Measurements from ENCODE around the gene UST.

Gene UST

GRCh38 chr6:149085557-149085938, 338.7 kb downstream of the UST start:
- Histone ChIP-seq H3K27ac (replicated peaks; ENCODE audit: low read length) (no peak overlapping the region), H2BK5ac (ENCODE audit: low read length) (no peak overlapping the region), H4K91ac (ENCODE audit: low read depth, low read length, poor library complexity) (no peak overlapping the region), H2BK15ac (ENCODE audit: low read length) (no peak overlapping the region), H3K18ac (ENCODE audit: low read length) (no peak overlapping the region), H2BK120ac (ENCODE audit: low read depth, low read length) (no peak overlapping the region), H3K4me3 (ENCODE audit: low read length in 2 of 2) (no peak overlapping the region), H3K27me3 (ENCODE audit: control insufficient read depth in 3 of 3, insufficient read depth in 3 of 3, low read depth in 1 of 3, low read length in 3 of 3) (peaks cover 0 to 2% (median 0%) of the 10 kb centered on the region in 3 experiments), H3K4me2 (ENCODE audit: insufficient read depth, low read length, poor library complexity, severe bottlenecking) (no peak overlapping the region), H3K4me1 (ENCODE audit: control insufficient read depth in 2 of 2, insufficient read depth in 1 of 2, low read depth in 1 of 2, low read length in 2 of 2) (no peaks in the 10 kb centered on the region), H3K4ac (ENCODE audit: low read length) (no peak overlapping the region), H2AK5ac (ENCODE audit: low read depth, low read length) (no peak overlapping the region), H3K14ac (ENCODE audit: low read length) (no peak overlapping the region), H3K9ac (ENCODE audit: low read depth, low read length, poor library complexity) (no peak overlapping the region), H3K9me3 (replicated peaks in 1 of 2; ENCODE audit: control insufficient read depth in 2 of 2, insufficient read depth in 1 of 2, low read depth in 1 of 2, low read length in 2 of 2) (no peaks in the 10 kb centered on the region), H3K36me3 (replicated peaks in 1 of 2; ENCODE audit: control insufficient read depth in 2 of 2, insufficient read depth in 2 of 2, low read length in 2 of 2) (no peaks in the 10 kb centered on the region), H3K79me1 (ENCODE audit: low read depth, low read length) (no peaks in the 10 kb centered on the region), H2BK12ac (ENCODE audit: low read length) (no peak overlapping the region), H3K23ac (ENCODE audit: low read depth, low read length, poor library complexity) (no peak overlapping the region), H2AFZ (ENCODE audit: low read length) (no peak overlapping the region), H4K8ac (ENCODE audit: low read depth, low read length) (no peak overlapping the region)
- DNase-seq (ENCODE audit: low spot score): no peak

DNA sequence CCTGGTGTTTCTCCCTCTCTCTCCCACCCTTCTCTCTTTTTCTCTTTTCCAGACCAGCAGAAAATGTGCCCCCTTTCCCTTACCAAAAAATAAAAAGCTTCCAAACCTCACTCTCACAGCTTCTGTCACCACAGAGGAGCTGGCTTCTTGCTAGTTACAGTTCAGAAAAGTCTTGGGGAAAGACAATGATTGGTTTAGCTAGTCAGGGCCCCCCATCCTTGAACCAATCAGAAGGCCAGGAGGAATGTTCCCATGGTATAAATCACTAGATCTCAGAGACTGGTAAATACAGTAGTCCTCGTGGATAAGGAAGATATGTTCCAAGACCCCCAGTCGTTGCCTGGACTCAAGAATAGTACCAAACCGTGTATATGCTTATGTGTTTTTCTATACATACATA, 339.5 kb downstream of the UST start:
- Histone ChIP-seq H2BK15ac (ENCODE audit: low read length) (no peak overlapping the region), H2BK5ac (ENCODE audit: low read length) (no peak overlapping the region), H4K91ac (ENCODE audit: low read depth, low read length, poor library complexity) (no peak overlapping the region), H3K79me1 (ENCODE audit: low read depth, low read length) (no peaks in the 10 kb centered on the region), H2AK5ac (ENCODE audit: low read depth, low read length) (no peak overlapping the region), H3K36me3 (replicated peaks in 1 of 2; ENCODE audit: control insufficient read depth in 2 of 2, insufficient read depth in 2 of 2, low read length in 2 of 2) (no peaks in the 10 kb centered on the region), H3K9me3 (replicated peaks in 1 of 2; ENCODE audit: control insufficient read depth in 2 of 2, insufficient read depth in 1 of 2, low read depth in 1 of 2, low read length in 2 of 2) (no peaks in the 10 kb centered on the region), H3K27me3 (ENCODE audit: control insufficient read depth in 3 of 3, insufficient read depth in 3 of 3, low read depth in 1 of 3, low read length in 3 of 3) (peaks cover 0 to 4% (median 0%) of the 10 kb centered on the region in 3 experiments), H3K9ac (ENCODE audit: low read depth, low read length, poor library complexity) (no peak overlapping the region), H3K23ac (ENCODE audit: low read depth, low read length, poor library complexity) (no peak overlapping the region), H3K18ac (ENCODE audit: low read length) (no peak overlapping the region), H3K4ac (ENCODE audit: low read length) (no peak overlapping the region), H3K4me1 (ENCODE audit: control insufficient read depth in 2 of 2, insufficient read depth in 1 of 2, low read depth in 1 of 2, low read length in 2 of 2) (no peaks in the 10 kb centered on the region), H2AFZ (ENCODE audit: low read length) (no peak overlapping the region), H3K4me2 (ENCODE audit: insufficient read depth, low read length, poor library complexity, severe bottlenecking) (no peak overlapping the region), H2BK120ac (ENCODE audit: low read depth, low read length) (no peak overlapping the region), H4K8ac (ENCODE audit: low read depth, low read length) (no peak overlapping the region), H2BK12ac (ENCODE audit: low read length) (no peak overlapping the region), H3K27ac (replicated peaks; ENCODE audit: low read length) (no peak overlapping the region), H3K4me3 (ENCODE audit: low read length in 2 of 2) (no peak overlapping the region), H3K14ac (ENCODE audit: low read length) (no peak overlapping the region)
- no peak for DNase-seq (ENCODE audit: low spot score)
- WGBS, 2 donors (ENCODE audit: extremely low coverage in 2 of 2, insufficient read length in 2 of 2, insufficient replicate concordance in 1 of 2): no CpG with 5 or more reads among the region's 3 CpGs

DNA sequence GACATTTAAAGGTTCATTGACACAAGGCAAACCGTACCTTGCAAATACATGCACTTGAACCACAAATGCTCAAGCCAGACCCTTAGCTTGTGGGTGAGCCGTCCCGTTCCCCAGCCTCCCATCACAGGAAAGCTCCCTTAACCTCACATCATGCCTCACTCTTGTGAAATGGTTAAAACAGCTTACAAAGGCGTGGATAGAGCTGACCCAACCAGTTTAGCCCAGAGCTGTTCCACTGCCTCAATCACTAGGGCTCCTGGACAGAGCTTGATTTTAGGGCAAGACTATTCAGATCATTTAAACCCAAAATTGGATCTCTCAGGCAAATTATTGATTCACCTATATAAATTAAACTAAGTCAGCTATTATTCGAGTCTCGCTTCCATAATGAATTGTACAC, 341.1 kb downstream of the UST start:
- Histone ChIP-seq H3K27ac (replicated peaks; ENCODE audit: low read length) (no peak overlapping the region), H2BK15ac (ENCODE audit: low read length) (no peak overlapping the region), H3K4ac (ENCODE audit: low read length) (no peak overlapping the region), H2AFZ (ENCODE audit: low read length) (no peak overlapping the region), H3K4me2 (ENCODE audit: insufficient read depth, low read length, poor library complexity, severe bottlenecking) (no peak overlapping the region), H2BK12ac (ENCODE audit: low read length) (no peak overlapping the region), H3K14ac (ENCODE audit: low read length) (no peak overlapping the region), H2BK120ac (ENCODE audit: low read depth, low read length) (no peak overlapping the region), H3K23ac (ENCODE audit: low read depth, low read length, poor library complexity) (no peak overlapping the region), H3K27me3 (ENCODE audit: control insufficient read depth in 3 of 3, insufficient read depth in 3 of 3, low read depth in 1 of 3, low read length in 3 of 3) (peaks cover 0 to 4% (median 0%) of the 10 kb centered on the region in 3 experiments), H3K79me1 (ENCODE audit: low read depth, low read length) (no peaks in the 10 kb centered on the region), H3K9ac (ENCODE audit: low read depth, low read length, poor library complexity) (no peak overlapping the region), H4K8ac (ENCODE audit: low read depth, low read length) (no peak overlapping the region), H4K91ac (ENCODE audit: low read depth, low read length, poor library complexity) (no peak overlapping the region), H3K9me3 (replicated peaks in 1 of 2; ENCODE audit: control insufficient read depth in 2 of 2, insufficient read depth in 1 of 2, low read depth in 1 of 2, low read length in 2 of 2) (no peaks in the 10 kb centered on the region), H3K18ac (ENCODE audit: low read length) (no peak overlapping the region), H3K4me3 (ENCODE audit: low read length in 2 of 2) (peak overlapping the region in 1 of 2 donors; percentile 59), H3K4me1 (ENCODE audit: control insufficient read depth in 2 of 2, insufficient read depth in 1 of 2, low read depth in 1 of 2, low read length in 2 of 2) (no peaks in the 10 kb centered on the region), H2BK5ac (ENCODE audit: low read length) (no peak overlapping the region), H3K36me3 (replicated peaks in 1 of 2; ENCODE audit: control insufficient read depth in 2 of 2, insufficient read depth in 2 of 2, low read length in 2 of 2) (no peaks in the 10 kb centered on the region), H2AK5ac (ENCODE audit: low read depth, low read length) (no peak overlapping the region)
- no peak for DNase-seq (ENCODE audit: low spot score)
- no CpG with 5 or more reads among the region's 6 CpGs for WGBS, 2 donors (ENCODE audit: extremely low coverage in 2 of 2, insufficient read length in 2 of 2, insufficient replicate concordance in 1 of 2)

DNA sequence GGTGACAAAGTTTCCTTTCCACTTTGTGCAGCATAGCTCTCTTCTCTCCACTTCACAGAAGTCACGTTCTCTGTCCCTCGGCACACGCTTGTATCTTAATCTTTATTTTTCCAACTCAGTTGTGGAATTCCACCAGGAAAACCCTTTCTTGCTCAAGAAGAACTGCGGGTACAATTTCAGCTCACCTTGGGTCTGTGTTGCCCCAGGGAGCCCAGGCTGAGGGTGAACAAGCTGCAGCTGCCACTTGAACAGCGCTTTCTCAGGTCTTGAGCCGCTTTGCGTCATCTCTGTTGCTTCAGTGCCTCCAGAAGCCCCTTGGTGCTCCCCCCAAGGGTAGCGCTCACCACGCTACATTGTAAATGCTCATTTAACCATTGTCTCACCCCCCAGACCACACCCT, 341.5 kb downstream of the UST start:
- no peak overlapping the region for H2BK15ac ChIP-seq (ENCODE audit: low read length)
- H2AFZ ChIP-seq (ENCODE audit: low read length): no peak overlapping the region
- no peak overlapping the region for H4K91ac ChIP-seq (ENCODE audit: low read depth, low read length, poor library complexity)
- H3K4me1 ChIP-seq (ENCODE audit: control insufficient read depth in 2 of 2, insufficient read depth in 1 of 2, low read depth in 1 of 2, low read length in 2 of 2): no peaks in the 10 kb centered on the region
- no peak overlapping the region for H2AK5ac ChIP-seq (ENCODE audit: low read depth, low read length)
- no peak overlapping the region for H3K4ac ChIP-seq (ENCODE audit: low read length)
- H2BK12ac ChIP-seq (ENCODE audit: low read length): no peak overlapping the region
- no peak overlapping the region for H3K27ac ChIP-seq (replicated peaks; ENCODE audit: low read length)
- no peak overlapping the region for H3K9ac ChIP-seq (ENCODE audit: low read depth, low read length, poor library complexity)
- no peak overlapping the region for H2BK120ac ChIP-seq (ENCODE audit: low read depth, low read length)
- DNase-seq (ENCODE audit: low spot score): no peak
- H3K18ac ChIP-seq (ENCODE audit: low read length): no peak overlapping the region
- H3K4me2 ChIP-seq (ENCODE audit: insufficient read depth, low read length, poor library complexity, severe bottlenecking): no peak overlapping the region
- no peak overlapping the region for H4K8ac ChIP-seq (ENCODE audit: low read depth, low read length)
- H3K4me3 ChIP-seq (ENCODE audit: low read length in 2 of 2): no peak overlapping the region
- H2BK5ac ChIP-seq (ENCODE audit: low read length): no peak overlapping the region
- H3K9me3 ChIP-seq (replicated peaks in 1 of 2; ENCODE audit: control insufficient read depth in 2 of 2, insufficient read depth in 1 of 2, low read depth in 1 of 2, low read length in 2 of 2): no peaks in the 10 kb centered on the region
- no peaks in the 10 kb centered on the region for H3K36me3 ChIP-seq (replicated peaks in 1 of 2; ENCODE audit: control insufficient read depth in 2 of 2, insufficient read depth in 2 of 2, low read length in 2 of 2)
- H3K14ac ChIP-seq (ENCODE audit: low read length): no peak overlapping the region
- H3K79me1 ChIP-seq (ENCODE audit: low read depth, low read length): no peaks in the 10 kb centered on the region
- peaks cover 0 to 4% (median 0%) of the 10 kb centered on the region in 3 experiments for H3K27me3 ChIP-seq (ENCODE audit: control insufficient read depth in 3 of 3, insufficient read depth in 3 of 3, low read depth in 1 of 3, low read length in 3 of 3)
- no CpG with 5 or more reads among the region's 9 CpGs for WGBS, 2 donors (ENCODE audit: extremely low coverage in 2 of 2, insufficient read length in 2 of 2, insufficient replicate concordance in 1 of 2)
- no peak overlapping the region for H3K23ac ChIP-seq (ENCODE audit: low read depth, low read length, poor library complexity)
